H1 (cell line): Measurements from ENCODE around the gene KCNJ4. TPM values are rescaled to one million over a fixed set of nuclear protein-coding genes. Genes with fewer than 3 reads are reported as not detected.

Experiments used
- CTCF ChIA-PET: fragments of 300-600 bp; sonication (Branson Sonifier 250); formaldehyde crosslinking; loops from one replicate; lab custom pipeline; 2021; ENCODE audit not compliant: partially characterized antibody; lab: Charles Lee
- POLR2A ChIA-PET: fragments of 300-600 bp; sonication (Branson Sonifier 250); formaldehyde crosslinking; loops from one replicate; lab custom pipeline; 2021; ENCODE audit warnings: inconsistent platforms; ENCODE audit not compliant: partially characterized antibody; lab: Charles Lee
- DNase-seq, 2 experiments: peaks; one replicate each; pipeline versions ENCODE4 v3.0.0 to v3.0.0-alpha.2; 2010 to 2022; ENCODE audit warnings: low spot score in 2 of 2, low read depth in 1 of 2, mixed read lengths in 1 of 2
- FAIRE-seq: peaks from 2 replicates; lab custom pipeline; 2011; peaks lifted over from hg19 to GRCh38; lab: Jason Lieb, UNC
- H2AFZ ChIP-seq: 2 replicates; pipeline ENCODE4 v1.8.1; 2012; ENCODE audit warnings: low read length, inconsistent platforms
- H2AK5ac ChIP-seq: 2 replicates; pipeline ENCODE4 v1.6.1; 2013; ENCODE audit warnings: low read depth, low read length
- H2BK120ac ChIP-seq: replicated peaks from 2 replicates; pipeline ENCODE3; 2013; ENCODE audit warnings: low read depth, low read length, inconsistent platforms
- H2BK12ac ChIP-seq: 2 replicates; pipeline ENCODE4 v1.6.1; 2013; ENCODE audit warnings: low read depth, low read length
- H2BK15ac ChIP-seq: 2 replicates; pipeline ENCODE4 v1.6.1; 2013; ENCODE audit warnings: low read length
- H2BK20ac ChIP-seq: 2 replicates; pipeline ENCODE4 v1.6.1; 2013; ENCODE audit warnings: low read length
- H2BK5ac ChIP-seq: 2 replicates; pipeline ENCODE4 v1.6.1; 2013; ENCODE audit warnings: low read depth, low read length
- H3K14ac ChIP-seq: 2 replicates; pipeline ENCODE4 v1.6.1; 2013; ENCODE audit warnings: inconsistent platforms; ENCODE audit not compliant: insufficient read length
- H3K18ac ChIP-seq: 2 replicates; pipeline ENCODE4 v1.6.1; 2013; ENCODE audit warnings: low read length; ENCODE audit errors: extremely low read depth
- H3K23ac ChIP-seq: 2 replicates; pipeline ENCODE4 v1.6.1; 2013; ENCODE audit warnings: inconsistent platforms; ENCODE audit not compliant: insufficient read length
- H3K23me2 ChIP-seq: 2 replicates; pipeline ENCODE4 v1.6.1; 2013; ENCODE audit warnings: low read depth, low read length
- H3K27ac ChIP-seq: 2 replicates; pipeline ENCODE4 v1.6.1; 2011; ENCODE audit warnings: low read depth, low read length, inconsistent platforms
- H3K27me3 ChIP-seq, 4 experiments: replicated peaks in 1 of 4; 1 replicate in 1 of 4; 2 replicates in 3 of 4; pipeline versions ENCODE4 v1.6.1 to v1.8.1; 2011 to 2013; ENCODE audit warnings: low read length in 3 of 4, mild to moderate bottlenecking in 3 of 4, inconsistent platforms in 2 of 4, mixed read lengths in 2 of 4, moderate library complexity in 1 of 4; ENCODE audit not compliant: control insufficient read depth in 3 of 4, insufficient read depth in 3 of 4; ENCODE audit errors: extremely low read depth in 1 of 4
- H3K36me3 ChIP-seq, 4 experiments: 2 replicates each; pipeline versions ENCODE4 v1.6.1 to v1.8.1; 2011 to 2013; ENCODE audit warnings: mild to moderate bottlenecking in 4 of 4, low read length in 3 of 4, moderate library complexity in 2 of 4, control low read depth in 1 of 4, inconsistent platforms in 1 of 4; ENCODE audit not compliant: insufficient read depth in 4 of 4, control insufficient read depth in 2 of 4
- H3K4ac ChIP-seq: replicated peaks from 2 replicates; pipeline ENCODE3; 2013; ENCODE audit warnings: low read length, low read depth, mixed read lengths, inconsistent platforms; ENCODE audit not compliant: insufficient read length
- H3K4me1 ChIP-seq, 4 experiments: replicated peaks in 1 of 4; 1 replicate in 1 of 4; 2 replicates in 3 of 4; pipeline versions ENCODE4 v1.6.1 to v1.8.1; 2011 to 2013; ENCODE audit warnings: low read length in 3 of 4, inconsistent platforms in 2 of 4, mixed read lengths in 1 of 4; ENCODE audit not compliant: insufficient read depth in 4 of 4, control insufficient read depth in 3 of 4
- H3K4me2 ChIP-seq, 2 experiments: 2 replicates each; pipeline versions ENCODE4 v1.6.1 to v1.8.1; 2011 to 2013; ENCODE audit warnings: low read depth in 2 of 2, low read length in 2 of 2, control low read depth in 1 of 2, inconsistent platforms in 1 of 2, mild to moderate bottlenecking in 1 of 2; ENCODE audit not compliant: insufficient read depth in 1 of 2
- H3K4me3 ChIP-seq, 4 experiments: fragments of 200-600, 300-600 bp in 1 of 4; sonication (generic), shearing (Covaris generic), sonication (Bioruptor Twin) in 1 of 4; 2 replicates each; pipeline versions ENCODE4 v1.5.1 to v1.8.1; 2011 to 2016; ENCODE audit warnings: low read length in 4 of 4, low read depth in 3 of 4, control low read depth in 2 of 4, inconsistent platforms in 2 of 4, mild to moderate bottlenecking in 2 of 4, mixed read lengths in 1 of 4, moderate library complexity in 1 of 4; ENCODE audit not compliant: insufficient read depth in 2 of 4; ENCODE audit errors: extremely low read depth in 1 of 4
- H3K56ac ChIP-seq: replicated peaks from 2 replicates; pipeline ENCODE3; 2013; ENCODE audit warnings: low read depth, mild to moderate bottlenecking, mixed read lengths, low read length, inconsistent platforms; ENCODE audit not compliant: insufficient read length
- H3K79me1 ChIP-seq: 2 replicates; pipeline ENCODE4 v1.6.1; 2013; ENCODE audit warnings: low read depth, low read length, control low read depth
- H3K79me2 ChIP-seq, 2 experiments: 2 replicates each; pipeline versions ENCODE4 v1.6.1 to v1.8.1; 2012 to 2013; ENCODE audit warnings: low read length in 2 of 2, mild to moderate bottlenecking in 2 of 2, inconsistent platforms in 1 of 2; ENCODE audit not compliant: insufficient read depth in 2 of 2, control insufficient read depth in 1 of 2
- H3K9ac ChIP-seq, 4 experiments: replicated peaks in 1 of 4; 1 replicate in 1 of 4; 2 replicates in 3 of 4; pipeline versions ENCODE4 v1.6.1 to v1.8.1; 2011 to 2013; ENCODE audit warnings: low read depth in 3 of 4, low read length in 3 of 4, control low read depth in 2 of 4, mild to moderate bottlenecking in 2 of 4, moderate library complexity in 2 of 4, inconsistent platforms in 1 of 4; ENCODE audit errors: extremely low read depth in 1 of 4
- H3K9me3 ChIP-seq, 2 experiments: 2 replicates each; pipeline versions ENCODE4 v1.6.1 to v1.8.1; 2012 to 2013; ENCODE audit warnings: mild to moderate bottlenecking in 2 of 2, moderate library complexity in 2 of 2, control low read depth in 1 of 2, inconsistent platforms in 1 of 2, low read depth in 1 of 2, low read length in 1 of 2, mixed read lengths in 1 of 2; ENCODE audit not compliant: insufficient read depth in 2 of 2
- H4K20me1 ChIP-seq, 2 experiments: replicated peaks in 1 of 2; 2 replicates each; pipeline versions ENCODE3 to v1.8.1; 2011 to 2013; ENCODE audit warnings: inconsistent platforms in 2 of 2, low read length in 2 of 2, mild to moderate bottlenecking in 1 of 2; ENCODE audit not compliant: insufficient read depth in 2 of 2, control insufficient read depth in 1 of 2
- H4K5ac ChIP-seq: 2 replicates; pipeline ENCODE4 v1.6.1; 2013; ENCODE audit warnings: low read length, low read depth, mixed read lengths, inconsistent platforms; ENCODE audit not compliant: insufficient read length
- H4K8ac ChIP-seq: 2 replicates; pipeline ENCODE4 v1.8.0; 2013; ENCODE audit warnings: mild to moderate bottlenecking, moderate library complexity, low read length, inconsistent platforms; ENCODE audit not compliant: insufficient read depth; ENCODE audit errors: extremely low read depth
- H4K91ac ChIP-seq: replicated peaks from 2 replicates; pipeline ENCODE3; 2013; ENCODE audit warnings: low read length, mixed read lengths, inconsistent platforms; ENCODE audit not compliant: insufficient read length
- CBX8 ChIP-seq: fragments of 300-800, 300-1000 bp; sonication (generic); IDR thresholded peaks from 2 replicates; pipeline ENCODE4 v1.7.1; 2016; ENCODE audit warnings: low read depth, low read length, borderline replicate concordance
- EGR1 ChIP-seq: IDR thresholded peaks from 2 replicates; pipeline ENCODE4 v1.6.1; 2011; ENCODE audit warnings: low read depth, low read length, borderline replicate concordance
- JUN ChIP-seq: IDR thresholded peaks from 2 replicates; pipeline ENCODE4 v1.6.1; 2011; ENCODE audit warnings: low read depth, mild to moderate bottlenecking, improper control_type of control experiment, low read length
- MAFK ChIP-seq: IDR thresholded peaks from 2 replicates; pipeline ENCODE4 v1.6.1; 2012; ENCODE audit warnings: low read depth, mild to moderate bottlenecking, improper control_type of control experiment, low read length
- NRF1 ChIP-seq: IDR thresholded peaks from 2 replicates; pipeline ENCODE4 v1.6.1; 2011; ENCODE audit warnings: mild to moderate bottlenecking, low read depth, low read length, improper control_type of control experiment
- RXRA ChIP-seq: IDR thresholded peaks from 2 replicates; pipeline ENCODE4 v1.6.1; 2011; ENCODE audit warnings: low read depth, mild to moderate bottlenecking, low read length, moderate library complexity; ENCODE audit not compliant: insufficient read depth
- SIN3A ChIP-seq, 2 experiments: IDR thresholded peaks in 1 of 2; conservative IDR thresholded peaks in 1 of 2; 2 replicates each; pipeline ENCODE4 v1.6.1; 2011 to 2012; ENCODE audit warnings: low read length in 2 of 2, improper control_type of control experiment in 1 of 2, low read depth in 1 of 2, mild to moderate bottlenecking in 1 of 2
- TAF1 ChIP-seq: IDR thresholded peaks from 2 replicates; pipeline ENCODE4 v1.6.1; 2011; ENCODE audit warnings: mild to moderate bottlenecking, low read depth, low read length
- WGBS, 2 experiments: shearing (Covaris generic) in 1 of 2; methylation state at CpG; one replicate each; pipeline versions ENCODE4 v1.1.6 to v1.1.7; 2013 to 2015; ENCODE audit warnings: low lambda C conversion rate in 2 of 2, mixed read lengths in 2 of 2, inconsistent platforms in 1 of 2, low coverage in 1 of 2, missing lambda C conversion rate in 1 of 2; ENCODE audit not compliant: insufficient replicate concordance in 2 of 2, insufficient coverage in 1 of 2, insufficient read length in 1 of 2; ENCODE audit errors: extremely low coverage in 1 of 2, missing lambda C conversion rate in 1 of 2; 5-methylcytosine and 5-hydroxymethylcytosine counted together
- polyA plus RNA-seq, 7 experiments: library from polyadenylated mRNA; depleted of rRNA in 3 of 7; stranded (reverse) in 5 of 7; unstranded in 2 of 7; fragments of >200 nt in 5 of 7; fragments of 200-250 nt in 2 of 7; gene quantifications; 1 replicate in 5 of 7; 2 replicates in 1 of 7; 4 replicates in 1 of 7; pipeline versions ENCODE4 v1.2.1 to v1.2.3, GENCODE V29; 2011 to 2013; ENCODE audit warnings: missing spikeins in 2 of 7, mixed read lengths in 2 of 7
- total RNA-seq: library from RNA; stranded (reverse); fragmentation: NEBNext Ultra II Directional; extraction: Animal tissue kit (Norgen Biotek cat#: 25700); gene quantifications from 2 replicates; pipeline ENCODE4 v1.2.1, GENCODE V29; 2021

The KCNJ4 gene
- total and polyA plus RNA-seq, 2 of the 8 experiments (the other 6 are each of a cell fraction or from before 2014, with no cell fraction given): 1.4 to 2.2 TPM

DNA sequence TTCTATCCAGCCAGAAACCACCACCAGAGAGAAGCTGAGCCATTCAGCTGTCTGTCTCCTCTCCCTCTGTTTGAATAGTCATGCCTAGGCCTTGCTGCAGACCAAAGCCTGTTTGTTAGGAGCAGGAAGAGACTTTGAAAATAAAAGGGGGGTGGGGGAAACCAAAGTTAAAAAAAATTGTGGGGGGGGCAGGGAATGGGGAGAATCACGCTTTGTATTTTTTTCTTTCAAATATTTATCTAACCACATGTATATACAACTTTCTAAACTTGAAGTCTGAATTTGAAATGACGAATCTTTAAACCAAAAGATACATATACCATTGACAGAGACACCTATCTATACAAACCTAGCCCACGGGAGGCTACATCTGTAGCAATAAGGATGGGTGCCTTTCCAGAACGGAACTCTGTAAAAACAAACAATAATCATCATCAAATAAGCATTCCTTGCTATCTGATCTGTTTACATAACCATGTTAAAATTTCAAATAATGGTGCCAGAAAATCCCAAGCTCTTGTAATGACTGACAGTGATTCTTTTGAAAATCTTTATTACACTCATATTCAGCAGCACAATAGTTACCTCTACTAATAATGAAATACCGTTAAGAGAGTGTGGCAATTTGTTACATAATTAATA, 36.8 kb upstream of the KCNJ4 start:
- Histone ChIP-seq H3K4me2 (no peak overlapping the region), H3K18ac (no peak overlapping the region), H4K8ac (no peak overlapping the region), H3K4me3 (no peak overlapping the region), H2BK12ac (no peak overlapping the region), H2AK5ac (no peak overlapping the region), H4K91ac (no peak overlapping the region), H3K27me3 (no peaks in the 10 kb centered on the region), H2BK5ac (no peak overlapping the region), H3K79me1 (no peaks in the 10 kb centered on the region; the same call in 1 of the 2 replicates), H3K23me2 (no peaks in the 10 kb centered on the region), H2BK120ac (no peak overlapping the region), H3K9ac (no peak overlapping the region), H3K79me2 (peaks cover 0 to 20% of the 10 kb centered on the region in 2 experiments; a peak in 2 of 4 replicates), H4K20me1 (peaks cover 8 to 9% of the 10 kb centered on the region in 2 experiments), H3K36me3 (peaks cover 61 to 100% (median 93%) of the 10 kb centered on the region in 4 experiments), H3K9me3 (no peaks in the 10 kb centered on the region), H3K14ac (no peak overlapping the region), H3K4ac (no peak overlapping the region), H3K56ac (no peak overlapping the region), H2AFZ (no peak overlapping the region), H3K23ac (no peak overlapping the region), H3K27ac (no peak overlapping the region), H3K4me1 (peaks cover 0 to 4% (median 3%) of the 10 kb centered on the region in 4 experiments; a peak in 3 of 7 replicates), H4K5ac (no peak overlapping the region), H2BK15ac (no peak overlapping the region), H2BK20ac (no peak overlapping the region)
- FAIRE-seq: no peak
- ChIA-PET CTCF (interaction anchor here (1.3 to 1.5 kb wide), 3 partner anchors 10 to 19 kb away, joined by 3 to 4 read pairs (median 4); no protein-coding TSS in a partner anchor), POLR2A (interaction anchor here (0.6 to 40.8 kb wide), 11 partner anchors 2 to 155 kb away, joined by 3 to 1102 read pairs (median 7); partner anchors contain the start of genes DMC1 and KDELR3)
- DNase-seq: no peak
- WGBS, 2 experiments: 93% methylated on average over 4 of the region's 5 CpGs; no CpG with 5 or more reads in 1 of the 2 experiments
- no peak for TF ChIP-seq NRF1
- no peak for TF ChIP-seq SIN3A (conservative IDR thresholded peaks at IDR 0.05 in 1 of 2, IDR thresholded peaks at IDR 0.05 in 1 of 2; ENCODE audit: low read depth in 1 of 2, low read length in 2 of 2)
- TF ChIP-seq RXRA: no peak
- TF ChIP-seq JUN: no peak
- TF ChIP-seq CBX8: no peak
- no peak for TF ChIP-seq EGR1
- TF ChIP-seq MAFK: no peak
- TF ChIP-seq TAF1: no peak
